ENCODE results near the gene DCDC2C. TPM values are rescaled to one million over a fixed set of nuclear protein-coding genes. Genes with fewer than 3 reads are reported as not detected.

DCDC2C gene
- polyA plus RNA-seq, 3 donors, result not detected

GRCh38 chr2:3838348-3838747 lies 135.0 kb downstream of the DCDC2C start:
- no peaks in the 10 kb centered on the region for H3K9me3 ChIP-seq (replicated peaks in 1 of 2; ENCODE audit: control insufficient read depth in 1 of 2, insufficient read depth in 1 of 2, low read length in 2 of 2)
- intact Hi-C loops (cut with micrococcal nuclease), result no loop called here
- 84% methylated on average over 2 of the region's 3 CpGs for WGBS (ENCODE audit: insufficient coverage)

GRCh38 chr2:3839476-3839875 lies 136.1 kb downstream of the DCDC2C start:
- Histone ChIP-seq H3K36me3 (replicated peaks in 1 of 2; ENCODE audit: control insufficient read depth in 1 of 2, insufficient read depth in 2 of 2, low read length in 2 of 2) (no peaks in the 10 kb centered on the region), H3K9me3 (replicated peaks in 1 of 2; ENCODE audit: control insufficient read depth in 1 of 2, insufficient read depth in 1 of 2, low read length in 2 of 2) (no peaks in the 10 kb centered on the region), H3K9ac (ENCODE audit: insufficient read depth, low read length, poor library complexity, severe bottlenecking) (no peak overlapping the region), H3K27ac (ENCODE audit: low read depth in 1 of 2, low read length in 2 of 2) (no peak overlapping the region), H4K20me1 (ENCODE audit: insufficient read depth, low read length) (no peaks in the 10 kb centered on the region), H3K27me3 (ENCODE audit: control insufficient read depth in 2 of 2, insufficient read depth in 2 of 2, low read length in 2 of 2) (no peaks in the 10 kb centered on the region), H3K79me2 (ENCODE audit: insufficient read depth, low read length) (no peaks in the 10 kb centered on the region), H3K4me3 (replicated peaks in 1 of 3; ENCODE audit: low read depth in 2 of 3, low read length in 3 of 3) (no peak overlapping the region), H2AFZ (ENCODE audit: insufficient read depth, low read depth, low read length, poor library complexity, severe bottlenecking) (no peak overlapping the region), H3K4me2 (replicated peaks; ENCODE audit: extremely low read depth, low read length, poor library complexity, severe bottlenecking) (no peak overlapping the region), H3K4me1 (ENCODE audit: control insufficient read depth in 1 of 2, insufficient read depth in 2 of 2, low read length in 2 of 2) (no peaks in the 10 kb centered on the region)
- H3K27ac Mint-ChIP-seq, result no peak overlapping the region
- TF ChIP-seq CTCF (IDR thresholded peaks at IDR 0.05), result no peak
- no peak for DNase-seq
- H3K9me3 Mint-ChIP-seq, result peaks cover 0 to 12% (median 3%) of the 10 kb centered on the region in 7 donors
- no peaks in the 10 kb centered on the region for H3K4me1 Mint-ChIP-seq
- H3K4me3 Mint-ChIP-seq, result no peak overlapping the region
- peaks cover 0 to 4% (median 0%) of the 10 kb centered on the region in 3 donors for H3K27me3 Mint-ChIP-seq (ENCODE audit: low read depth in 3 of 3)
- WGBS (ENCODE audit: insufficient coverage), result 59% methylated on average over 5 of the region's 8 CpGs
- H3K36me3 Mint-ChIP-seq, result no peaks in the 10 kb centered on the region
- intact Hi-C loops (cut with micrococcal nuclease), result no loop called here

More at GRCh38 chr2:3838348-3838747, 135.0 kb downstream of the DCDC2C start:
- Mint-ChIP-seq H3K9me3 (peaks cover 0 to 10% (median 2%) of the 10 kb centered on the region in 7 donors), H3K36me3 (no peaks in the 10 kb centered on the region), H3K27me3 (ENCODE audit: low read depth in 3 of 3) (peaks cover 0 to 4% (median 2%) of the 10 kb centered on the region in 3 donors), H3K4me3 (no peak overlapping the region), H3K4me1 (no peaks in the 10 kb centered on the region), H3K27ac (no peak overlapping the region)
- H4K20me1 ChIP-seq (ENCODE audit: insufficient read depth, low read length), result no peaks in the 10 kb centered on the region
- H2AFZ ChIP-seq (ENCODE audit: insufficient read depth, low read depth, low read length, poor library complexity, severe bottlenecking), result no peak overlapping the region
- no peaks in the 10 kb centered on the region for H3K79me2 ChIP-seq (ENCODE audit: insufficient read depth, low read length)
- H3K36me3 ChIP-seq (replicated peaks in 1 of 2; ENCODE audit: control insufficient read depth in 1 of 2, insufficient read depth in 2 of 2, low read length in 2 of 2), result no peaks in the 10 kb centered on the region
- H3K4me1 ChIP-seq (ENCODE audit: control insufficient read depth in 1 of 2, insufficient read depth in 2 of 2, low read length in 2 of 2), result no peaks in the 10 kb centered on the region
- H3K4me2 ChIP-seq (replicated peaks; ENCODE audit: extremely low read depth, low read length, poor library complexity, severe bottlenecking), result no peak overlapping the region
- no peak for DNase-seq
- no peak overlapping the region for H3K9ac ChIP-seq (ENCODE audit: insufficient read depth, low read length, poor library complexity, severe bottlenecking)
- no peak overlapping the region for H3K4me3 ChIP-seq (replicated peaks in 1 of 3; ENCODE audit: low read depth in 2 of 3, low read length in 3 of 3)
- no peaks in the 10 kb centered on the region for H3K27me3 ChIP-seq (ENCODE audit: control insufficient read depth in 2 of 2, insufficient read depth in 2 of 2, low read length in 2 of 2)
- TF ChIP-seq CTCF (IDR thresholded peaks at IDR 0.05), result no peak
- no peak overlapping the region for H3K27ac ChIP-seq (ENCODE audit: low read depth in 1 of 2, low read length in 2 of 2)

All from CD14-positive monocyte (primary cell).